ENCODE data around the gene MTOR. TPM values are rescaled to one million over a fixed set of nuclear protein-coding genes. Genes with fewer than 3 reads are reported as not detected.
"Not testable (repeated sequence)": the region's sequence is repeated elsewhere in the genome, so short reads cannot be mapped to it uniquely, and the experiment has no call there.

Gene MTOR
- total RNA-seq, 1 donor from 2014 or later, result 66.3 TPM

DNA sequence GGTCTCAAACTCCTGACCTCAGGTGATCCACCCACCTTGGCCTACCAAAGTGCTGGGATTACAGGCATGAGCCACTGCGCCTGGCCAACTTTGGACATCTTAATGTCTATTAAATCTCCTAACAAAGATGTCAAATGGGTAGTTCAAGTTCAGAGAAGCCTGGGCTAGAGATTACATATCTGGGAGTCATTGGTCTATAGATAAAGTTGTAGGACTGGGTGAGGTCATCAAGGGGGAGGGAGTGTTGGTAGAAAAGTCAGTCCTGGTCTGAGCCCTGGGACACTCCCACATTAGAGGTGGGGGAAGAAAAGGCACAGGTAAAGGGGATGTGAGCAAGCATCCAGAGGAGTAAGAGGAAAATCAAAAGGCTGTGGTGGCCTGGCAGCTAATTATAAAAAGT lies 17.3 kb upstream of the MTOR start:
- H3K36me3 Mint-ChIP-seq (ENCODE audit: insufficient read depth), result peaks cover 6% of the 10 kb centered on the region
- H3K9me3 Mint-ChIP-seq (ENCODE audit: low read depth), result no peaks in the 10 kb centered on the region
- TF ChIP-seq CTCF (IDR thresholded peaks at IDR 0.05; ENCODE audit: unreplicated experiment), result no peak
- H3K4me1 Mint-ChIP-seq (ENCODE audit: low read depth), result peaks cover 12% of the 10 kb centered on the region
- H3K27ac Mint-ChIP-seq, result peak overlapping the region; percentile 70
- H3K27me3 Mint-ChIP-seq, result no peaks in the 10 kb centered on the region
- no peak overlapping the region for H3K4me3 Mint-ChIP-seq (ENCODE audit: low read depth)
- no peak for DNase-seq (ENCODE audit: low spot score, unreplicated experiment)

DNA sequence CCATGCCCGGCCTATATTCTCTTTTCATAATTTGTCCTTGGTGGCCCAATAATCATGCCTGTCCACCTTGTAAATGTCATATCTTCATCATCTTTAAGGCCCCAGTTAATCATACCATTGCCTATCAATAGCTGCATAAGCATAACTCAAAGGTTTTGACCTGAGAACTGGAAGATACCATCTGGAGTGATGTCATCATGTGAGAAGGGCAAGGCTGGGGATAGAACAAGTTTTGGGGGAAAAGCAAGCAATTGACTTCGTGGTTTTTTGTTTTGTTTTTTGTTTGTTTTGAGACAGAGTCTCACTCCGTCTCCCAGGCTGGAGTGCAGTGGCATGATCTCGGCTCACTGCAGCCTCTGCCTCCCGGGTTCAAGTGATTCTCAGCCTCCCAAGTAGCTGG lies 16.8 kb upstream of the MTOR start:
- no peaks in the 10 kb centered on the region for H3K9me3 Mint-ChIP-seq (ENCODE audit: low read depth)
- H3K4me3 Mint-ChIP-seq (ENCODE audit: low read depth), result no peak overlapping the region
- H3K4me1 Mint-ChIP-seq (ENCODE audit: low read depth), result peaks cover 12% of the 10 kb centered on the region
- H3K36me3 Mint-ChIP-seq (ENCODE audit: insufficient read depth), result peaks cover 6% of the 10 kb centered on the region
- TF ChIP-seq CTCF (IDR thresholded peaks at IDR 0.05; ENCODE audit: unreplicated experiment), result no peak
- no peak for DNase-seq (ENCODE audit: low spot score, unreplicated experiment)
- no peaks in the 10 kb centered on the region for H3K27me3 Mint-ChIP-seq
- H3K27ac Mint-ChIP-seq, result no peak overlapping the region

GRCh38 chr1:11273595-11274234 lies 11.4 kb upstream of the MTOR start:
- Mint-ChIP-seq H3K27me3 (no peaks in the 10 kb centered on the region), H3K4me1 (ENCODE audit: low read depth) (peaks cover 13% of the 10 kb centered on the region), H3K36me3 (ENCODE audit: insufficient read depth) (peaks cover 6% of the 10 kb centered on the region), H3K4me3 (ENCODE audit: low read depth) (peak overlapping the region; percentile 90), H3K9me3 (ENCODE audit: low read depth) (no peaks in the 10 kb centered on the region), H3K27ac (peak overlapping the region; percentile 95)
- no peak for TF ChIP-seq CTCF (IDR thresholded peaks at IDR 0.05; ENCODE audit: unreplicated experiment)
- DNase-seq (ENCODE audit: low spot score, unreplicated experiment), result no peak

- H3K4me1 Mint-ChIP-seq (ENCODE audit: low read depth), result peaks cover 13% of the 10 kb centered on the region
- peak within 1 kb of the TSS; percentile 90 for H3K4me3 Mint-ChIP-seq (ENCODE audit: low read depth)
- no peak for TF ChIP-seq CTCF (IDR thresholded peaks at IDR 0.05; ENCODE audit: unreplicated experiment)
- peak within 1 kb of the TSS; percentile 95 for H3K27ac Mint-ChIP-seq
- no peaks in the 10 kb centered on the region for H3K9me3 Mint-ChIP-seq (ENCODE audit: low read depth)
- H3K27me3 Mint-ChIP-seq, result no peaks in the 10 kb centered on the region
- DNase-seq (ENCODE audit: low spot score, unreplicated experiment), result peak; percentile 61
- H3K36me3 Mint-ChIP-seq (ENCODE audit: insufficient read depth), result peaks cover 6% of the 10 kb centered on the region
These were observed 10.7 kb upstream of the MTOR start, which contains the start of gene UBIAD1 for GRCh38 chr1:11272832-11273594. TSS of gene UBIAD1 (plus strand) at chr1:11273198. CDS start at chr1:11273532, 334 bp downstream.

DNA sequence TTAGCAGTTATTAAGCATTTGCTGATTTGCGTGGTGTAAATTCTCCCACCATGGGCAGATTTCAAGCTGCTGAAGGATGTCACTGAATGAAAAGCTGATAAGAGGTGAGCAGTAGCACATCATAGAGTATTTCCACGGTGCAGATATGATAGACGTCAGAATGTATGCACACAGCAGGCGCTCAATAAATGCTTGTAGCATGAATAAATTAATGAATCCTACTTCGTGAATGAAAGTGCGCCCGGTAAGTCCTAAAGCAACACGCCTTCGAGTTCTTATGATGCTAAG lies 10.1 kb upstream of the MTOR start:
- DNase-seq (ENCODE audit: low spot score, unreplicated experiment), result no peak
- H3K4me1 Mint-ChIP-seq (ENCODE audit: low read depth), result peaks cover 13% of the 10 kb centered on the region
- H3K4me3 Mint-ChIP-seq (ENCODE audit: low read depth), result peak overlapping the region; percentile 30

DNA sequence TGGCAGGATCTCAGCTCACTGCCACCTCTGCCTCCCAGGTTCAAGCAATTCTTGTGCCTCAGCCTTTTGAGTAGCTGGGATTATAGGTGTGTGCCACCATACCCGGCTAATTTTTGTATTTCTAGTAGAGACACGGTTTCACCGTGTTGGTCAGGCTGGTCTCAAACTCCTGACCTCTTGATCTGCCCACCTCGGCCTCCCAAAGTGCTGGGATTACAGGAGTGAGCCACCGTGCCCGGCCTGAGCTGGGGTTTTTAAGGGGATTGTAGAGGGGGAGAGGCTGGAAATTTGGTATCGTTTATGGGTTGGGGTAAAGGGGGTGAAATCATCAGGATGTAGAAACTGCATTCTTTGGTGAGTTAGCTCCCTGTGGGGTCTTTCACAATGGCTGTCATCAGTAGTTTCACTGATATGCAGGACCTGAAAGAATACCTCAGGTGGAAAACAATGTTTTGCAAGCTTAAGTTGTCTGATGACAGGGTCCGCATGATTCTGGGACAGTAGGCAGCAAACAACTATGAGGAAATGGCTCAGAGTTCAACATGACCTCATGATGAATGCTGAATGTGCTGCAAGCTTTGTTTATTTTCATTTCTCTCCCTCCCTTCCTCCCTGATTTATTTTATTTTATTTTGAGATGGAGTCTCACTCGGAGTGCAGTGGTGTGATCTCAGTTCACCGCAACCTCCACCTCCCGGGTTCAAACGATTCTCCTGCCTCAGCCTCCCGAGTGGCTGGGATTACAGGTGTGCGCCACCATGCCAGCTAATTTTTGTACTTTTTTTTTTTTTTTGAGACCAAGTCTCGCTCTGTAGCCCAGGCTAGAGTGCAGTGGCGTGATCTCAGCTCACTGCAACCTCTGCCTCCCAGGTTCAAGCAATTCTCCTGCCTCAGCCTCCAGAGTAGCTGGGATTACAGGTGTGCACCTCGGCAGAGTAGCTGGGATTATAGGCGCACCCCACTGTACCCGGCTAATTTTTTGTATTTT lies 5.3 kb upstream of the MTOR start:
- H3K27me3 Mint-ChIP-seq; H3K36me3 Mint-ChIP-seq (ENCODE audit: insufficient read depth); H3K9me3 Mint-ChIP-seq (ENCODE audit: low read depth); H3K27ac Mint-ChIP-seq; H3K4me3 Mint-ChIP-seq (ENCODE audit: low read depth); H3K4me1 Mint-ChIP-seq (ENCODE audit: low read depth); DNase-seq (ENCODE audit: low spot score, unreplicated experiment): not testable (repeated sequence)

More for the DNA sequence above, 10.1 kb upstream of the MTOR start:
- Mint-ChIP-seq H3K9me3 (ENCODE audit: low read depth) (no peaks in the 10 kb centered on the region), H3K27me3 (no peaks in the 10 kb centered on the region), H3K27ac (no peak overlapping the region), H3K36me3 (ENCODE audit: insufficient read depth) (peaks cover 5% of the 10 kb centered on the region)
- no peak for TF ChIP-seq CTCF (IDR thresholded peaks at IDR 0.05; ENCODE audit: unreplicated experiment)

All from progenitor cell of endocrine pancreas (in vitro differentiated cells).